Heart right ventricle (tissue), 16 donors: ENCODE measurements around the gene SENP2. TPM values are rescaled to one million over a fixed set of nuclear protein-coding genes. Genes with fewer than 3 reads are reported as not detected.
A peak's percentile ranks its signal among the peaks of the same experiment; 100 is the strongest.
"Not testable (repeated sequence)": the region's sequence is repeated elsewhere in the genome, so short reads cannot be mapped to it uniquely, and the experiment has no call there.

Experiments used
- ATAC-seq, 8 donors: fragments of 200-7000 bp; cut with Tn5 transposase; one replicate each; pipeline ENCODE4 v1.9.1; 2020; ENCODE audit warnings: mild to moderate bottlenecking in 8 of 8, moderate library complexity in 8 of 8, moderate number of reproducible peaks in 1 of 8
- DNase-seq, 2 donors: peaks; one replicate each; pipeline ENCODE4 v3.0.0-alpha.2; 2020
- H3K27ac ChIP-seq, 10 donors: fragments of 200-600 bp; sonication (generic) in 2 of 10; one replicate each; pipeline versions ENCODE4 v1.5.0 to v1.8.0; 2020 to 2022; ENCODE audit warnings: mild to moderate bottlenecking in 3 of 10
- H3K27me3 ChIP-seq, 7 donors: fragments of 200-600 bp; one replicate each; pipeline ENCODE4 v1.8.0; 2021 to 2022; ENCODE audit warnings: mild to moderate bottlenecking in 2 of 7
- H3K36me3 ChIP-seq, 9 donors: fragments of 200-600 bp; sonication (generic) in 1 of 9; one replicate each; pipeline versions ENCODE4 v1.5.0 to v1.8.0; 2020 to 2022; ENCODE audit warnings: mild to moderate bottlenecking in 2 of 9
- H3K4me1 ChIP-seq, 9 donors: fragments of 200-600 bp; sonication (generic) in 1 of 9; one replicate each; pipeline versions ENCODE4 v1.5.0 to v1.8.0; 2020 to 2022; ENCODE audit warnings: mild to moderate bottlenecking in 4 of 9
- H3K4me3 ChIP-seq, 10 donors: fragments of 200-600 bp; sonication (generic) in 2 of 10; one replicate each; pipeline versions ENCODE4 v1.5.0 to v1.8.0; 2020 to 2022; ENCODE audit warnings: mild to moderate bottlenecking in 7 of 10, moderate library complexity in 2 of 10
- H3K9me3 ChIP-seq, 11 donors: fragments of 200-600 bp in 10 of 11; sonication (generic) in 2 of 11; one replicate each; pipeline versions ENCODE4 v1.5.0 to v1.8.0; 2013 to 2022; ENCODE audit warnings: mild to moderate bottlenecking in 2 of 11, control low read depth in 1 of 11, moderate library complexity in 1 of 11
- CTCF ChIP-seq, 9 donors: fragments of 200-600 bp; sonication (generic) in 2 of 9; IDR thresholded peaks; one replicate each; pipeline versions ENCODE4 v1.5.0 to v1.8.0; 2021 to 2022; ENCODE audit warnings: antibody characterized with exemption in 9 of 9, mild to moderate bottlenecking in 5 of 9, moderate library complexity in 1 of 9
- WGBS, 2 donors: extraction: QIAGEN DNeasy Blood & Tissue Kit; methylation state at CpG; one replicate each; pipeline ENCODE4 v1.1.7; 2013; ENCODE audit warnings: inconsistent platforms in 1 of 2; 5-methylcytosine and 5-hydroxymethylcytosine counted together
- intact Hi-C, 10 donors: fragments of 100-400 bp; cut with DNase I; formaldehyde crosslinking; loops; one replicate each; pipeline versions ENCODE4 v1.11.1 to v1.14.2; 2022
- polyA plus RNA-seq, 2 donors: library from polyadenylated mRNA; stranded (reverse); fragments of 200-250 nt; gene quantifications; one replicate each; pipeline ENCODE4 v1.2.3, GENCODE V29; 2013
- total RNA-seq, 10 donors: library from RNA; stranded (reverse); fragmentation: NEBNext Ultra II Directional in 3 of 10; extraction: Animal tissue kit (Norgen Biotek cat#: 25700) in 3 of 10; gene quantifications; one replicate each; pipeline versions ENCODE4 v1.2.1 to v1.2.4, GENCODE V29; 2021 to 2023
- donor health status: Arrhythmogenic right ventricular cardiomyopathy.
- donor health status: ischemic (EF 13 %, LVEDD 7.1; RV severe dilation, severe dysfunction).
- donor health status: healthy with polysubstance abuse.
- donor health status: DM: no; HTN: yes; CAD: no.
- donor health status: DM: no; HTN: no; CAD: no.
- donor health status: ischemic (EF 25% LVEDD 6.9; RV normal size, moderate dysfunction).
- donor health status: ischemic (EF 25% LVEDD 5.7; RV mildly dilated, moderate dysfunction).
- donor health status: healthy.
- donor health status: DM: yes; HTN: yes; CAD: no.
- donor health status: Ischemic cardiomyopathy.
- donor health status: ischemic (EF 35%, LVEDD 5.7; RV mildly dilated, moderate dysfunction).
- donor health status: nonischemic (EF 11% LVEDD 7.7; RV severe dilation, severe dysfunction).
- donor health status: DM: yes; HTN: yes; CAD: no.
- donor health status: PGD.
- donor health status: ischemic (EF 29% LVEDD 5.4; RV normal size, mild dysfunction).
- donor health status: nonischemic (EF 23%, LVEDD 6.1; RV moderate dilation, normal function).

SENP2 gene
- total and polyA plus RNA-seq, 12 donors = 7.9 to 46.5 (median 34.9) TPM

GRCh38 chr3:185561374-185561943, 24.6 kb upstream of the SENP2 start:
- Histone ChIP-seq H3K27me3 (peaks cover 0 to 29% (median 12%) of the 10 kb centered on the region in 7 donors), H3K4me1 (peaks cover 0 to 11% (median 0%) of the 10 kb centered on the region in 9 donors), H3K9me3 (no peaks in the 10 kb centered on the region), H3K36me3 (no peaks in the 10 kb centered on the region), H3K4me3 (peak overlapping the region in 1 of 10 donors; percentile 23), H3K27ac (peak overlapping the region in 1 of 10 donors; percentile 52)
- 78 to 84% methylated on average over 8 of the region's 8 CpGs for WGBS, 2 donors
- intact Hi-C loops = no loop called here
- ATAC-seq = peak in 4 of 8 donors; percentile 37 to 50 (median 38)
- no peak for TF ChIP-seq CTCF (IDR thresholded peaks at IDR 0.05)
- no peak for DNase-seq

- intact Hi-C loops = no loop called here
- peaks cover 0 to 11% (median 0%) of the 10 kb centered on the region in 9 donors for H3K4me1 ChIP-seq
- TF ChIP-seq CTCF (IDR thresholded peaks at IDR 0.05) = no peak
- no peaks in the 10 kb centered on the region for H3K36me3 ChIP-seq
- peak overlapping the region in 1 of 10 donors; percentile 23 for H3K4me3 ChIP-seq
- H3K27me3 ChIP-seq = peaks cover 0 to 29% (median 12%) of the 10 kb centered on the region in 7 donors
- no peak for DNase-seq
- WGBS, 2 donors = 43 to 48% methylated on average over 5 of the region's 5 CpGs
- H3K27ac ChIP-seq = peak overlapping the region in 1 of 10 donors; percentile 52
- no peak for ATAC-seq
- H3K9me3 ChIP-seq = no peaks in the 10 kb centered on the region
These were observed 24.1 kb upstream of the SENP2 start for GRCh38 chr3:185561958-185562357.

- H3K27me3 ChIP-seq = no peaks in the 10 kb centered on the region
- H3K4me3 ChIP-seq = no peak overlapping the region
- 51 to 70% methylated on average over 5 of the region's 5 CpGs for WGBS, 2 donors
- H3K9me3 ChIP-seq = peaks cover 0 to 19% (median 0%) of the 10 kb centered on the region in 11 donors
- ATAC-seq (no peak), DNase-seq (no peak)
- H3K27ac ChIP-seq = no peak overlapping the region
- no peaks in the 10 kb centered on the region for H3K4me1 ChIP-seq
- intact Hi-C loops = no loop called here
- no peak for TF ChIP-seq CTCF (IDR thresholded peaks at IDR 0.05)
- H3K36me3 ChIP-seq = no peaks in the 10 kb centered on the region
These were observed 13.9 kb upstream of the SENP2 start for GRCh38 chr3:185572183-185572582.

GRCh38 chr3:185575108-185575869, 10.8 kb upstream of the SENP2 start:
- intact Hi-C loops, H3K27me3 ChIP-seq, H3K4me1 ChIP-seq, H3K36me3 ChIP-seq, H3K4me3 ChIP-seq, H3K27ac ChIP-seq, DNase-seq: not testable (repeated sequence)
- H3K9me3 ChIP-seq = peaks cover 0 to 15% (median 0%) of the 10 kb centered on the region in 11 donors
- peak; percentile 30 to 68 (median 60) for TF ChIP-seq CTCF (IDR thresholded peaks at IDR 0.05)
- 30 to 31% methylated on average over 17 of the region's 17 CpGs for WGBS, 2 donors
- ATAC-seq = peak in 2 of 8 donors; percentile 15 to 41
